ENCODE measurements around the gene LDLRAD4.

LDLRAD4 gene

DNA sequence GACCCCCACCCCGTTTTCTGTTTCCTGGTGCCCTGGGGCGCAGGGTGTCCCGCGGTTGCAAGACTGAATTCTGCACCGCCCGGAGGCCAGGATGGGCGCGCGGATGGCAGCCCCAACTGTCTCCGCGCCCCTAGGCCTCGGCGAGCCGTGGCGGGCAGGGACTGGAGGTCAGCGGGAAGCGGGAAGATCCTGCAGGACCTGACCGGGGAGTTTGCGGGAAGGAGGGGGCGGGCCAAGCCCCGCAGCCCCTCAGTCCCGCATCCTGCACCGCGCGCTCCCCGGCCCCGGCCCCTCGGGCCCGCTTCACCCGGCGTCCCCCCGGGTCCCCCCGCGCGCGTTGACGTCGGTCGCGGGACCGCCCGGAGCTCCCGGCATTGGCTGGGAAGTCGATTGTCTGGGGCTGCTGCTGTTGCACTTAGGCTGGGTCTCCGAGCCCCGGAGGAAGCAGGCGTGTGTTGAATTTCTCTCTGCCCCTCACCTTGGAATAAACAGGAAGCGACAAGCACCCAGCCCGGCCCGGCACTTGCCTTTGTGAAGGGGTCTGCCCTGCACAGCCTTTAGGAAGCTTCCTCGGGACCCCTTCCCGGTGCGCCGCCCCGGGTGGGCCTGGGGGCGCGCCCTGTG lies at the start of gene LDLRAD4:
Gene LDLRAD4, plus strand, starts transcription at position 393 of the 624 bp plus-strand sequence.
- DNase-seq (ENCODE audit: low read depth): no peak

GRCh38 chr18:13173578-13174145 lies 44.9 kb upstream of the LDLRAD4 start:
- DNase-seq (ENCODE audit: low read depth): no peak

- no peak for DNase-seq (ENCODE audit: low read depth)
These were observed 43.3 kb upstream of the LDLRAD4 start for GRCh38 chr18:13175266-13175665.

- no peak for DNase-seq (ENCODE audit: low read depth)
These were observed 42.8 kb upstream of the LDLRAD4 start for GRCh38 chr18:13175754-13176210.

DNA sequence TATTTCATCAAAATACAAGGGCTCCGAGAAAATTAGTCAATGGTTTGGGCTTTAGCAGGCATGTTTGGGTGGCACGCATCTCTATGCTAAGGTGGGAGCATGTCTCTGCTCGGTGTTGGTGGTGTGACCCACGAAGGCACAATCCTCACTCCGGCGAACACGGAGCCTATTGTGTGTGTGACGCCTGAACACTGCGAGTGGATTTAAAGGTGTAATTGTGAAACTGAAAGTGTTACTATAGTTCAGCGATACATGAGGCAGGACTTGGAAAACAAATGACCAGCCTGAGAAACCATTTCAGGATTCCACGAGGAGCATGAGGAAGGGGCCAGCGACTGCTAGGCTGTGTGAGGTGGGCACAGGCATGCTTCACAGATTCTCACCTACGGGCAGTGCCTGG lies 41.7 kb upstream of the LDLRAD4 start:
- DNase-seq (ENCODE audit: low read depth): no peak

DNA sequence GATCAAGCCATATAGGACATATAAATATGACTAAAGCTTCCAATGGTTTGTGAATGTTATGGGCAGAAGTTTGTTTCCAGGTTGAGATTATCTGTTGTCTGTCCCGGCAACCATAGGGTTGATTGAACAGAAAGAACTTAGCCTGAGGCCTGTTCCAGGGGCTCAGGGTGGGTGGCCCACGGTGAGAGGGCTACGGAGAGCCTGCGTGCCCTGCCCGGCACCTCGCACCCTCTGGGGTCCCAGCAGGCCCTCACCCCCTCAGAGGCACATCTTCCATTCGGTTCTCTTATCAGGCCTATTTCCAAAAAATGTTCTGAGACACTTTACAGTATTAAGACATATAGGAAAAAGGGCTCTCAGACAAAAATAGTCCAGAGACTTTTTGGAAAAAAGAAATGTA lies 40.4 kb upstream of the LDLRAD4 start:
- DNase-seq (ENCODE audit: low read depth): no peak

DNA sequence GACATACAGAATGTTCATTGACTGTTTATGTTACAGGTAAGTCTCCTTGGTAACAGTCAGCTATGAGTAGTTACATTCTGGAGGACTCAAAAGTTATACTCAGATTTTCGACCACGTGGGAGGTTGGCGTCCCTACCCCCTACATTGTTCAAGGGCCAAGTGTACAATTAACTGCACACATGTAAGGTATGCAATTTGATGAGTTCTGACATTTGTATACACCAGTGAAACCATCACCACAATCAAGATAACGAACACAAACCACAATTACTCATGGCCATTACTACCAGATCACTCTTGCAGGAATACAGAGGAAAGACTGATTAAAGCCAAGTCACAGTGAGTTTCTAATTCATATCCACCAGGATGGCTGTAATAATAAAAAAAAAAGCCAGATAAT lies 39.6 kb upstream of the LDLRAD4 start:
- DNase-seq (ENCODE audit: low read depth): no peak

- no peak for DNase-seq (ENCODE audit: low read depth)
These were observed 38.9 kb upstream of the LDLRAD4 start for GRCh38 chr18:13179566-13180113.

GRCh38 chr18:13180614-13181375 lies 37.8 kb upstream of the LDLRAD4 start:
- no peak for DNase-seq (ENCODE audit: low read depth)

DNA sequence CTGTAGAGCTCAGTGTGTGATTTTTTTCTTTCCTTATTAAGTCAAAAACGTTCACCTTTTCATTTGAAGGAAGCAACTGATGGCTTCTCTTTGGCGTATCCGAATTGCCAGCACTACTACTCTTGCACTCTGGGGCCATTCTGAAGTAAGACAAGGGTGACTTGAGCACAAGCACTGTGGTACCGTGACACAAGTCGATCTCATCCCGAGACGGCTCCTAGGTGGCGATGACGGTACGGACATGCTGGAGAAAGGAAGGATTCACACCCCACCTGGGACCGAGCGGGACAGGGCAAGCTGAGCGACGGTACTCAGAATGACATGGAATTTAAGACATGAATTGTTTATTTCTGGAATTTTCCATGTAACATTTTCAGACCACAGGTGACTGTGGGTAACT lies 36.8 kb upstream of the LDLRAD4 start:
- DNase-seq (ENCODE audit: low read depth): no peak

- DNase-seq (ENCODE audit: low read depth): no peak
These were observed 35.2 kb upstream of the LDLRAD4 start for GRCh38 chr18:13183359-13183758.

- DNase-seq (ENCODE audit: low read depth): no peak
These were observed 34.8 kb upstream of the LDLRAD4 start for GRCh38 chr18:13183790-13184189.

- no peak for DNase-seq (ENCODE audit: low read depth)
These were observed 34.2 kb upstream of the LDLRAD4 start for GRCh38 chr18:13184396-13184795.

- no peak for DNase-seq (ENCODE audit: low read depth)
These were observed 32.8 kb upstream of the LDLRAD4 start for GRCh38 chr18:13185675-13186198.

- no peak for DNase-seq (ENCODE audit: low read depth)
These were observed 31.9 kb upstream of the LDLRAD4 start for GRCh38 chr18:13186687-13187086.

GRCh38 chr18:13187498-13187897 lies 31.1 kb upstream of the LDLRAD4 start:
- DNase-seq (ENCODE audit: low read depth): no peak

DNA sequence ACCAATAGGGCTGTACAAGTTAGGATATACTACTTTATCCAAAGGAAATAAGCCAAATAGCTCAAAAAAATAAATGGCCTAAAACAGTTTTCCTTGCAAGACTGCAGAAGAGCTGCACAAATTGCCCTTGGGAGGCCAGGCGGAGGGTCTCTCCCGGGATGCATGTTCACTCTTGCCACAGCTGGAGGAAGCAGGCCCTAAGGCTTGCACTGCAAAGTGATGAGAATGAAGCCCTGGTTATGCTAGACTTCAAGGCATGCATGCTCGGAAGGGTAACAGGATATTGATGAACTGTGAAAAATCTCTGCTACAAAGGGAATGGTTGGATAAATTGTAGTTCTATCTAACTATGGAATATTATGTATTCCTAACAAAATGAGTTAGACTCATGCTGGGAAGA lies 27.5 kb upstream of the LDLRAD4 start:
- DNase-seq (ENCODE audit: low read depth): no peak

DNA sequence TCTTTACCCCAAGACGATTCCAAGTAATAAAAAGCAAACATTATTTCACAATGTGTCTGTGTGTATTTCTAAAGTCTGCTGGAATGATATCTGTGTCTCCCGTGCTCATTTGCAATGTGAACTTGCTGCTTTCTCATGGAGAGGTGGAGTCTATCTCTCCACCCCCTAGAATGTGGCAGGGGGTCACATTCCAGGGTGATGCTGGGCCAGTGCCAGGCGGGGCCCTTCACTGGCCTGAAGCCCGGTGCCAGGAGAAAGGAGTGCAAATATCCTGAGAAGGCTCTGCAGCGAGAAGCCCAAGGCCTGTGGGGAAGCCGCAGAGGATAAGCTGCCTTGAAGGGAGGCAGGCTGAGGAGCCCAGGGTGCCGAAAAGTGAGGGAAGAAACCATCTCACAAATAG lies 26.8 kb upstream of the LDLRAD4 start:
- DNase-seq (ENCODE audit: low read depth): no peak

GRCh38 chr18:13192970-13193369 lies 25.6 kb upstream of the LDLRAD4 start:
- DNase-seq (ENCODE audit: low read depth): no peak

DNA sequence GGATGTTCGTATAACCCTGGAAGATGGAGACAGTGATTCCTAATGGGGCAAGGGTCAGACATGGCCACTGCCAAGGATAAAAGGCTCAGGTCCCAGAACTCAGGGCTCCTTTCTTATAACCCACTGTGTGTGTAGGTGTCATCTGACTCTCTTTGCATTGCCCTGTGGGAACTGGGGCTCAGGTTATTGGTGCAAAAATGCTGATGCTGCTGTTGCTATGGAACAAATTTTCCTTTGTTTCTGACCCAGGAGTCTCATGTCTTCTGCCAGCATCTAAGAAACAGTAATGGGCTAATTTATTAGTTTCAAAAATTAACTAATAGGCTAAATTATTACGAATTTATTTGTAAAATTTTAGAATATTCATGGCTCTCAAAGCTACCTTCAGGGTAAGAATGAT lies 24.3 kb upstream of the LDLRAD4 start:
- no peak for DNase-seq (ENCODE audit: low read depth)

DNA sequence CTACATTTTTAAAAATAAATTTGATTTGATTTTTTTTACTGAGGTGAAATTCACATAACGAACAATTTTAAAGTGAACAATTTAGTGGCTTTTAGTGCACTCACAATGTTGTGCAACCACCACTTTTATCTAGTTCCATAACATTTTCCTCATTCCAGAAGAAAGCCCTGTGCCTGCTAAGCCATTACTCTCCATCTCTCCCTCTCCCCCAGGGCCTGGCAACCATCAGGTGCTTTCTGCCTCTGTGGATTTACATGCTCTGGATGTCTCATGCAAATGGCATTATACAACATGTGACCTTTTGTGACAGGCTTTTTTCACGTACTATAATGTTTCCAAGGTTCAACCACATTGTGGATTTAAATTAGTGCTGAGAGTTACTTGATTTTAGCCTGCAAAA lies 19.9 kb upstream of the LDLRAD4 start:
- no peak for DNase-seq (ENCODE audit: low read depth)

DNA sequence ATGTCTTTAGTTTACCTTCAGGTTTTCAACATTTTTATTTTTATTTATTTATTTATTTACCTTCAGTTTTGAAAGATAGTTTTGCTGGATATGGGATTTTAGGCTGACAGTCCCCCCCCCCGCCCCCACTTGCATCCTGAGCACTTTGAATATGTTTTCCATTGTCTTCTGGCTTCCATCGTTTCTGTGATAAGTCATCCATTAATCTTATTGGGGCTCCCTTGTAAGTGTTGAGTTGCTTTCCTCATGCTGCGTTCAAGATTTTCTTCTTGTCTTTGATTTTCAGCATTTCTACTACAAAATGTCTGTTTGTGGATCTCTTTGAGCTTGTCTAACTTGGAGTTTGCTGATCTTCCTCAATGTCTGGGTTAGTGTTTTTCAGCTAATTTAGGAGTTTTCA lies 19.4 kb upstream of the LDLRAD4 start:
- DNase-seq (ENCODE audit: low read depth): no peak

DNA sequence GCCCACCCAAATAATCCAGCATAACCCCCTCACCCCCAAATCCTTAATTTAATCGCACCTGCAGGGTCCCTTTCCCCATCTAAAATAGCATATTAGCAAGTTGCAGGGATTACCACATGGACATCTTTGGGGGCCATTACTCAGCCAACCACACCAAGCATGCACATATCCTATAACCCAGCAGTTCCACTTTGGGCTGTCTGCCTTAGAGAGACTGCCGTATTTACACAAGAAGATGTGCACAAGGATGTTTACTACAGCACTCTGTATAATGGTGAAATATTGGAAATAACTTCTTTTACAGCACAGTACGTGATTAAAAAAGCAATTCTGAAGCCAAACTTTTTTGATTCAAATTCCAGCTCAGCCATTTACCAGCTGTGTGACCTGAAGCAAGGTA lies 17.3 kb upstream of the LDLRAD4 start:
- DNase-seq (ENCODE audit: low read depth): no peak
